SKM-1 (cell line): ENCODE data around the gene OR2H2.

Experiments
- DNase-seq: peaks from one replicate; lab custom pipeline; 2025; ENCODE audit not compliant: unreplicated experiment; lab: John Stamatoyannopoulos, UW

Gene OR2H2

GRCh38 chr6:29628419-29629281 lies 43.7 kb downstream of the OR2H2 start:
- DNase-seq, result no peak

DNA sequence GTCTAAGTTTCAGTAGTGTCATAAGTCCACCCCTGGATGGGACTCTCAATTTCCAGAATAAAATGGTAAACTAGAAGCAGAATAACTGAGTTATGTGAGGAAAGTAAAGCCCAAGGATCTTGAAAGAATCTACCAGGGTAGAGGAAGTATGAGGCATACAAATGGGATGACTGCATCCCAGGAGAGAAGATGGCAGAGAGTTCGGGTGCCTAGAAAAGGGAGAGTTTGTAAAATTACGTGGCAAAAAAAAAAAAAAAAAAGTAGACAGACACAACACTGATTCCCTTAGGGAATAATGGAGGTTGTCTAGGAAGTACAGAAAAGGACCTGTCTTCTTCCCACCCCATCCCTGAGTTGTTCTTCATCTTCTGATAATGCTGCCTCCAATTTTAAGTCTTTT lies 44.6 kb downstream of the OR2H2 start:
- no peak for DNase-seq

DNA sequence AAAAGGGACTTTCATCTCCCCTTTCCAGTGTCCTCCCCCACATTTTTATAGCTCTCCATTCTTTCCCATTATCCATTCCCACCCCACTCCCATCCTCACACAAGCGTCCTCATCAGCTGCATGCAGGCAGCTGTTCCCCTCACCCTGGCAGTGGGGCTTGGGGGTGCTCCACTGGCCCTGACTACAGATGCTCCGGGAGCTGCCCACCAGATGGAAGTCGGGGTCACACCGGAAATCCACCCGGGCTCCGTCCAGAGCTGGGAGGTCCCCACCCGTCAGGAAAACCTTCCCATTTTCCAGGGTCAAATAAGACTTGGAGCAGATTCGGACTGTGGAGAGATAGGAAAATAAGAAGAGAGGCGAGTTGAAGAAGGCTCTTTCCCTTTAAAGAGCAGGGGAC lies 45.4 kb downstream of the OR2H2 start:
- DNase-seq, result no peak

- no peak for DNase-seq
Measured at GRCh38 chr6:29631209-29631810, 46.4 kb downstream of the OR2H2 start.

GRCh38 chr6:29631860-29632731 lies 47.2 kb downstream of the OR2H2 start:
- no peak for DNase-seq

- DNase-seq, result peak; percentile 43
Measured at GRCh38 chr6:29632789-29633533, 48.0 kb downstream of the OR2H2 start, which contains the start of gene GABBR1. Gene GABBR1 (minus strand): TSS chr6:29633183. CDS start chr6:29632385, 798 bp downstream.

DNA sequence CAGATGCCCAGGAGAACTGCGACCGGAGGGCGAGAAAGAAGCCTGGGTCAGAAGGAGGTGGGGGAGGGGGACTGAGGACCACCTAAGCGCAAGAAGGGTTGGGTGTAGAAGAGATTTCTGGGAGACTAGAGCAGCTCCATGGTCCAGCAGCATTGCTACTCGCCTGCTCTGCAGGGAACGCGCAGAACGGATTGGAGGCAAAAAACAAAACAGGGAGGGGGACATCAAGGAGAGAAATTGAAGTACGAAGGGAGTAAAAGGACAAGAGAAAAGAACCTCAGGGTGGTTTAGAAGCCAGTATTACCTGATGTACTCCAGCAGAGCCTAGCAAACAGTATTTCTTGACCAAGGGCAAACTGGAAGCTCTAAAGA lies 48.6 kb downstream of the OR2H2 start:
- DNase-seq, result no peak

DNA sequence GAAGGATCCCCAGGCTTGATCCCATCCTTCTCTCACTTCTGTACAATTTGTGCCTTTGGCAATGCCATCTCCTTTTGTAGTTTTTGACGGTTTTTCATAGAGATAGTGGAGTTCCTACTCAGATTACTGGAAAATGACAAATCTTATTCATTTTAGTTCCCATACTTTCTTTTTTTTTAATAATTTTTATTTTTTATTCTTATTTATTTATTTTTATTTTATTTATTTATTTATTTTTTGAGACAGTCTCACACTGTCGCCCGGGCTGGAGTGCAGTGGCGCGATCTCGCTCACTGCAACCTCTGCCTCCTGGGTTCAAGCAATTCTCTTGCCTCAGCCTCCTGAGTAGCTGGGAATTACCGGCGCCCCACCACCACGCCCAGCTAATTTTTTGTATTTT lies 52.3 kb downstream of the OR2H2 start:
- DNase-seq, result no peak
